Mucosa of descending colon (tissue), 3 donors: ENCODE data around the gene AHRR. TPM values are rescaled to one million over a fixed set of nuclear protein-coding genes. Genes with fewer than 3 reads are reported as not detected.

Experiments used
- ATAC-seq: fragments of 200-7000 bp; cut with Tn5 transposase; one replicate; pipeline ENCODE4 v1.9.1; 2020; ENCODE audit warnings: mild to moderate bottlenecking, moderate library complexity
- DNase-seq, 3 donors: peaks; one replicate each; pipeline ENCODE4 v3.0.0-alpha.2; 2020
- H3K36me3 ChIP-seq: fragments of 200-600 bp; one replicate; pipeline ENCODE4 v1.8.0; 2021; ENCODE audit warnings: low read depth, mild to moderate bottlenecking
- H3K4me1 ChIP-seq: fragments of 200-600 bp; one replicate; pipeline ENCODE4 v1.8.0; 2021; ENCODE audit warnings: low read depth, mild to moderate bottlenecking
- H3K4me3 ChIP-seq: fragments of 200-600 bp; one replicate; pipeline ENCODE4 v1.8.0; 2021; ENCODE audit warnings: mild to moderate bottlenecking
- H3K9me3 ChIP-seq: fragments of 200-600 bp; one replicate; pipeline ENCODE4 v1.8.0; 2021; ENCODE audit warnings: mild to moderate bottlenecking
- intact Hi-C, 2 donors: fragments of 100-400 bp; cut with DNase I in 1 of 2; cut with micrococcal nuclease in 1 of 2; formaldehyde crosslinking; loops; one replicate each; pipeline versions ENCODE4 v1.11.0 to v1.11.1; 2022; cut with DNase I, micrococcal nuclease
- total RNA-seq, 3 donors: library from RNA; stranded (reverse); fragmentation: NEBNext Ultra II Directional in 2 of 3; extraction: Animal tissue kit (Norgen Biotek cat#: 25700) in 2 of 3; gene quantifications; one replicate each; pipeline versions ENCODE4 v1.2.1 to v1.2.4, GENCODE V29; 2021 to 2023
- TF ChIP-seq, protein P1 (sequence below): fragments of 200-600 bp; IDR thresholded peaks from one replicate; pipeline ENCODE4 v1.8.0; 2022; ENCODE audit warnings: antibody characterized with exemption, mild to moderate bottlenecking
- donor health status: DM: no; HTN: no; CAD: no; lungs with moderate emphysema.
- donor health status: DM: no; HTN: no; CAD: no.
- donor health status: DM: no; HTN: yes; CAD: no.

Gene AHRR
- total RNA-seq, 3 donors from 2014 or later: 2.0 to 3.2 (median 2.3) TPM

GRCh38 chr5:317086-317811 lies 4.3 kb upstream of the AHRR start:
- H3K36me3 ChIP-seq: no peaks in the 10 kb centered on the region
- TF ChIP-seq, protein P1, sequence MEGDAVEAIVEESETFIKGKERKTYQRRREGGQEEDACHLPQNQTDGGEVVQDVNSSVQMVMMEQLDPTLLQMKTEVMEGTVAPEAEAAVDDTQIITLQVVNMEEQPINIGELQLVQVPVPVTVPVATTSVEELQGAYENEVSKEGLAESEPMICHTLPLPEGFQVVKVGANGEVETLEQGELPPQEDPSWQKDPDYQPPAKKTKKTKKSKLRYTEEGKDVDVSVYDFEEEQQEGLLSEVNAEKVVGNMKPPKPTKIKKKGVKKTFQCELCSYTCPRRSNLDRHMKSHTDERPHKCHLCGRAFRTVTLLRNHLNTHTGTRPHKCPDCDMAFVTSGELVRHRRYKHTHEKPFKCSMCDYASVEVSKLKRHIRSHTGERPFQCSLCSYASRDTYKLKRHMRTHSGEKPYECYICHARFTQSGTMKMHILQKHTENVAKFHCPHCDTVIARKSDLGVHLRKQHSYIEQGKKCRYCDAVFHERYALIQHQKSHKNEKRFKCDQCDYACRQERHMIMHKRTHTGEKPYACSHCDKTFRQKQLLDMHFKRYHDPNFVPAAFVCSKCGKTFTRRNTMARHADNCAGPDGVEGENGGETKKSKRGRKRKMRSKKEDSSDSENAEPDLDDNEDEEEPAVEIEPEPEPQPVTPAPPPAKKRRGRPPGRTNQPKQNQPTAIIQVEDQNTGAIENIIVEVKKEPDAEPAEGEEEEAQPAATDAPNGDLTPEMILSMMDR: peak; percentile 48
- peaks cover 17% of the 10 kb centered on the region for H3K4me1 ChIP-seq
- no peaks in the 10 kb centered on the region for H3K9me3 ChIP-seq
- ATAC-seq (peak; percentile 72), DNase-seq (peak in 2 of 3 donors; percentile 64 to 74)
- H3K4me3 ChIP-seq: no peak overlapping the region
- intact Hi-C loops: no loop called here

DNA sequence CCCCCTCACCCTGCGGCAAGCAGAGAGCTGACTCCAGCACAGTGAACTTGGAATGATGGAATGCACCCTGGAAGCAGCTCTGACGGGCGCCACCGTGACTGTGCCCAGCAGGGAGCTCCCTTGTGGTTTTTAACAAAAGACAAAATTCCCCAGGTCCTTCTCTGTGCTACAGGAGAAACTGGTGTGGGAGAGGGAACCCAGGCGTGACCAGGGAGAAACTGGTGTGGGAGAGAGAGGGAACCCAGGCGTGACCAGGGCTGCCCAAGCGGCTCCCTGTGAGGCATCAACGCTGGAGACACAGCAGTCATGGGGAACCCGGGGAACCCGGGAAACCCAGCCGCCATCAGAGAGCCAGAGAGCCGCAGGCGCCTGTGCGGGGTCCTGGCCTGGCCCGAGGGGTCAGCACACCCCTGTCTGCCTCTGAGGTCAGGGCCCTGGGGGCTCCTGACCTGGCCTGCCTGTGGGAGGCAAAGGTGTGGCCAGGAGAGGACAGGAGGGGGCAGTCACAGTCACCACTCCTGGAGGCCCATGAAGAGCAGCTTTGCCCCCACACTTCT lies 3.1 kb upstream of the AHRR start:
- ATAC-seq: no peak
- TF ChIP-seq, protein P1: no peak
- Histone ChIP-seq H3K4me1 (peaks cover 24% of the 10 kb centered on the region), H3K4me3 (no peak overlapping the region), H3K9me3 (no peaks in the 10 kb centered on the region), H3K36me3 (no peaks in the 10 kb centered on the region)
- no peak for DNase-seq
- intact Hi-C loops: no loop called here

DNA sequence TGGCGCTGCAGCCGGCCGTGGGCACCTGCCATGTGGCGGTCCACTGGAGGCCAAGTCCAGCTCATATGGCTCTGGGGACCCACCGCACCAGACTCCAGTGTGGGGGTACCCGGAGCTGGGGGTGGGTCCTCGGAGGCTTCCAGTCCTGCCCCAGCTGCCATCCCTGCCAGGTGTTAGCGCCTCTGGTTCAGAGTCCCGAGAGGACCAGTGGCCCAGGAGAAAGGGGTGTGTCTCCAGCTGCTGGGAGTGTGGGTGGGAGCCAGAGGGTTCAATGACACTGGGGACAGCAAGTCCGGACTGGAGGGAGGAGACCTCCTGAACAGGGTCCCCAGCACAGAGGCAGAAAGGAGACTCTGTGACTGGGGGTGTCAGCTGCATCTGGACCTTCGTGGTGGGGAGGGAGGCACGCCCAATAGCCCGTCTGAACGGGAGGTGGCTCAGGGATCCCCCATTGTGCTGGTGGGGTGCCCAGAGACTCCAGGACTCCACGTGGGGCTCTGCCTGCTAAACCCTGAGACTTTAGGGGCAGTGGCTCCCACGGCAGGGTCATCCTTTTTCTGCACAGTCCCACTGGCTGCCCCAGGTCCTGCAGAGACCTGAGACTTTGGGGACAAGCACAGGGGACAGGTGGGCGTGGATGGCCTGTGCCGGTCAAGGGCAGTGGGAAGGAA lies 2.4 kb upstream of the AHRR start:
- no peak for ATAC-seq
- Histone ChIP-seq H3K9me3 (no peaks in the 10 kb centered on the region), H3K4me3 (no peak overlapping the region), H3K4me1 (peaks cover 24% of the 10 kb centered on the region), H3K36me3 (no peaks in the 10 kb centered on the region)
- TF ChIP-seq, protein P1: no peak
- no peak for DNase-seq
- intact Hi-C loops: no loop called here

GRCh38 chr5:320524-321229 lies 837 bp upstream of the AHRR start:
- intact Hi-C loops: no loop called here

DNA sequence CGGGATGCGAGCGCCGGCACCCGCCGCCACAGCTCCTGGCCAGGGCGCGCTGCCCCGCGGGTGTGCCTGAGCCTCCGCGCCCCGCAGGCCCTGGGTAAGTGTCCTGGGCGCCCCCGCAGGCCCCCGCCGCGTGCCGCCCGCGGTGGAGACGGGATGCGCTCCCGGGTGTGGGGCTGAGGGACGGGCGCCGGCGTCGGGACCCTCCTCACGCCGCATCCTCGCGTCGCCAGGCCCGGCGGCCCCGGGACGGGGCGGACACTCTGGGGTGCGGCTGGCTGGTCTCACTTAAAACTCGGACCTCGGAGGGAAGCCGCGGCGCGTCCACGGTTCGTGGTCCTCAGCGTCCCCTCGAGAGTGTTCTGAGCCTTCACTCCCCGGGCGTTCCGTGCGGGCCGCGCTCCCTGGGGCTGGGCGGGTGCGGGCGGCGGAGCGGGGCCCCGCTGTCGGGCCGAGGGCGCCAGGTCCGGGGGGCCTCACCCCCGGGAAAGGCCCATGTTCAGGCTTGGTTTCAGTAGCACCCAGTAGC lies 275 bp downstream of the AHRR start:
- TF ChIP-seq, protein P1: no peak
- ATAC-seq: peak; percentile 1
- Histone ChIP-seq H3K4me3 (no peak overlapping the region), H3K4me1 (peaks cover 24% of the 10 kb centered on the region), H3K9me3 (no peaks in the 10 kb centered on the region), H3K36me3 (no peaks in the 10 kb centered on the region)
- intact Hi-C loops: no loop called here
- DNase-seq: peak in 1 of 3 donors; percentile 45

More at GRCh38 chr5:320524-321229, 837 bp upstream of the AHRR start:
- Histone ChIP-seq H3K9me3 (no peaks in the 10 kb centered on the region), H3K36me3 (no peaks in the 10 kb centered on the region), H3K4me1 (peaks cover 24% of the 10 kb centered on the region), H3K4me3 (no peak overlapping the region)
- no peak for ATAC-seq
- peak in 1 of 3 donors; percentile 51 for DNase-seq
- TF ChIP-seq, protein P1: no peak
